NCI-H226 (cell line): Measurements from ENCODE around the gene IRAK1.

Experiments used
- DNase-seq: peaks from one replicate; pipeline ENCODE4 v3.0.0-alpha.2; 2015

The IRAK1 gene

GRCh38 chrX:153969904-153970356 is 49.8 kb downstream of the IRAK1 start:
- no peak for DNase-seq

- DNase-seq: no peak
Measured at GRCh38 chrX:153969125-153969903, 50.4 kb downstream of the IRAK1 start.

- no peak for DNase-seq
Measured at GRCh38 chrX:153968754-153969124, 51.0 kb downstream of the IRAK1 start.

- no peak for DNase-seq
Measured at GRCh38 chrX:153968255-153968654, 51.4 kb downstream of the IRAK1 start.

GRCh38 chrX:153967536-153968224 is 52.0 kb downstream of the IRAK1 start:
- DNase-seq: no peak

- DNase-seq: no peak
Measured at GRCh38 chrX:153966841-153967535, 52.7 kb downstream of the IRAK1 start.

GRCh38 chrX:153966283-153966688 is 53.4 kb downstream of the IRAK1 start:
- DNase-seq: no peak

GRCh38 chrX:153965406-153965805 is 54.3 kb downstream of the IRAK1 start:
- DNase-seq: no peak

GRCh38 chrX:153964105-153964504 is 55.6 kb downstream of the IRAK1 start:
- DNase-seq: no peak

- DNase-seq: no peak
Measured at GRCh38 chrX:153963546-153963945, 56.2 kb downstream of the IRAK1 start.

GRCh38 chrX:153961292-153961691 is 58.4 kb downstream of the IRAK1 start:
- no peak for DNase-seq

GRCh38 chrX:153960786-153961185 is 58.9 kb downstream of the IRAK1 start:
- DNase-seq: no peak
